ENCODE measurements around the gene PTPRD.

PTPRD gene

DNA sequence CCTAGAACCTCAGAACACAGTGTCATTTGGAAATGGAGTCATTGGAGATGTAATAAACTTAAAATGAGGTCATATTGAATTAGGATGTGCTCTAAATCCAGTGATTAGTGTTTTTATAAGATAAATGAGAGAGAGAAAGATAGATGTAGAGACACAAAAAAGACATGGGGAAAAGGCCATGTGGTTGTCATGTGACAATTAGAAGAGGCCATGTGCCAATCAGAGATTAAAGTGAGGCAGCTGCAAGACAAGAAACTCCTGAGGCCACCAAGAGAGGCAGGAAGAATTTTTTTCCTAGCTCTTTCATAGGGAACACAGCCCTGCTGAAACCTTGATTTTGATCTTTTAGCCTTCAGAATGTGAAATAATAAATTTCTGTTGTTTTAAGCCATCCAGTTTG is 1307.2 kb downstream of the PTPRD start:
- no peak overlapping the region for H3K4me3 ChIP-seq (ENCODE audit: low read length)
- DNase-seq (ENCODE audit: low read depth) = no peak
- TF ChIP-seq, protein P1, sequence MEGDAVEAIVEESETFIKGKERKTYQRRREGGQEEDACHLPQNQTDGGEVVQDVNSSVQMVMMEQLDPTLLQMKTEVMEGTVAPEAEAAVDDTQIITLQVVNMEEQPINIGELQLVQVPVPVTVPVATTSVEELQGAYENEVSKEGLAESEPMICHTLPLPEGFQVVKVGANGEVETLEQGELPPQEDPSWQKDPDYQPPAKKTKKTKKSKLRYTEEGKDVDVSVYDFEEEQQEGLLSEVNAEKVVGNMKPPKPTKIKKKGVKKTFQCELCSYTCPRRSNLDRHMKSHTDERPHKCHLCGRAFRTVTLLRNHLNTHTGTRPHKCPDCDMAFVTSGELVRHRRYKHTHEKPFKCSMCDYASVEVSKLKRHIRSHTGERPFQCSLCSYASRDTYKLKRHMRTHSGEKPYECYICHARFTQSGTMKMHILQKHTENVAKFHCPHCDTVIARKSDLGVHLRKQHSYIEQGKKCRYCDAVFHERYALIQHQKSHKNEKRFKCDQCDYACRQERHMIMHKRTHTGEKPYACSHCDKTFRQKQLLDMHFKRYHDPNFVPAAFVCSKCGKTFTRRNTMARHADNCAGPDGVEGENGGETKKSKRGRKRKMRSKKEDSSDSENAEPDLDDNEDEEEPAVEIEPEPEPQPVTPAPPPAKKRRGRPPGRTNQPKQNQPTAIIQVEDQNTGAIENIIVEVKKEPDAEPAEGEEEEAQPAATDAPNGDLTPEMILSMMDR (IDR thresholded peaks at IDR 0.05; ENCODE audit: insufficient read depth, low read depth, low read length, missing control alignments) = no peak

- TF ChIP-seq, protein P1 (IDR thresholded peaks at IDR 0.05; ENCODE audit: insufficient read depth, low read depth, low read length, missing control alignments) = no peak
These were observed 1313.7 kb downstream of the PTPRD start for GRCh38 chr9:9299134-9299533.

DNA sequence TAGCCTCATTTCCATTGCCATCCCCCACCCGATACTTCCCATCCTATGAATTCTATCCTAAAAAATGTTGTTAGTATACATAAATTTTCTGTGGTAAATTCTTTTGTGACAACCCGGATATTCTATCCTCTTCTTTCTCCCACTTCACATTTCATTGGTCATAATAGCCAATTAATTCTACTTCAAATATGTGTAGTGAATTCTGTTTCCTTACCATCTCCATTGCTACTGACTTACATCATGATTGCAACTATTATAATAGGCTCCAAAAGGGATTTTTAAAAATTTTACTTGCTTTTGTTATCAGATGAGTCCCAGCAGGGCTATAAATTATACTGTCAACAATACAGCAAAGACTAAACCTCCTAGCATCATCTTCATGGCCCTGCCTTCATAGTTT is 1326.8 kb downstream of the PTPRD start:
- DNase-seq (ENCODE audit: low read depth) = no peak
- TF ChIP-seq, protein P1 (IDR thresholded peaks at IDR 0.05; ENCODE audit: insufficient read depth, low read depth, low read length, missing control alignments) = no peak
- no peak overlapping the region for H3K4me3 ChIP-seq (ENCODE audit: low read length)

More at GRCh38 chr9:9299134-9299533, 1313.7 kb downstream of the PTPRD start:
- DNase-seq (ENCODE audit: low read depth) = no peak
- no peak overlapping the region for H3K4me3 ChIP-seq (ENCODE audit: low read length)

GRCh38 chr9:9284201-9284600 is 1328.6 kb downstream of the PTPRD start:
- DNase-seq (ENCODE audit: low read depth) = no peak
- TF ChIP-seq, protein P1 (IDR thresholded peaks at IDR 0.05; ENCODE audit: insufficient read depth, low read depth, low read length, missing control alignments) = no peak
- H3K4me3 ChIP-seq (ENCODE audit: low read length) = no peak overlapping the region

GRCh38 chr9:9283159-9283986 is 1329.4 kb downstream of the PTPRD start:
- no peak overlapping the region for H3K4me3 ChIP-seq (ENCODE audit: low read length)
- TF ChIP-seq, protein P1 (IDR thresholded peaks at IDR 0.05; ENCODE audit: insufficient read depth, low read depth, low read length, missing control alignments) = no peak
- DNase-seq (ENCODE audit: low read depth) = no peak

DNA sequence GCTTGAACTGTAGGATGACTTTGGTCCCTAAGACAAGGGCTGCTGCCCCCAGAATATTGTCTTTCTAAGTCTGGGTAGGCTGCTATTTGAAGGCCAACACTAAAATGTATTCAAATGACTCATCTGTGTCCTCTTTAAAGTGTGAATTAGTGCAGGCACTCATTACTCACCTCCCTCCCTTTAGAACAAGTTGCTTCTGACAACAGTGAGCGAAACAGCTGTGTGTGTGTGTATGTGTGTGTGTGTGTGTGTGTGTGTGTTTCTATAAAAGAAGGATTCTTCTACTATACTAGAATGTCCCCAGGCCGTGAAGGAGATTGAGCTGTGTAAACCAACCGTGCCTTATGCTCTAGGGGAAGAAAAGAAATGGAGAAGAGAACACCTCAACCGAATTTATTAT is 1337.2 kb downstream of the PTPRD start:
- DNase-seq (ENCODE audit: low read depth) = no peak
- H3K4me3 ChIP-seq (ENCODE audit: low read length) = no peak overlapping the region
- TF ChIP-seq, protein P1 (IDR thresholded peaks at IDR 0.05; ENCODE audit: insufficient read depth, low read depth, low read length, missing control alignments) = no peak

Measured in epithelial cell of esophagus (primary cell).